PFSK-1 (cell line): Measurements from ENCODE around the gene QKI.

Experiments used
- POLR2AphosphoS5 ChIP-seq: IDR thresholded peaks from 2 replicates; pipeline ENCODE4 v1.6.1; 2012; ENCODE audit warnings: low read depth, mild to moderate bottlenecking, control low read depth, low read length, moderate library complexity
- REST ChIP-seq, 2 experiments: IDR thresholded peaks; 2 replicates each; pipeline versions ENCODE4 v1.6.1 to v1.8.0; 2011 to 2012; ENCODE audit warnings: low read depth in 2 of 2, low read length in 2 of 2, control low read depth in 1 of 2, inconsistent platforms in 1 of 2, mild to moderate bottlenecking in 1 of 2, moderate library complexity in 1 of 2; ENCODE audit not compliant: insufficient read depth in 1 of 2
- SIN3A ChIP-seq: IDR thresholded peaks from 2 replicates; pipeline ENCODE4 v1.6.1; 2012; ENCODE audit warnings: mild to moderate bottlenecking, low read length, moderate library complexity, borderline replicate concordance; ENCODE audit not compliant: insufficient read depth

GRCh38 chr6:163384510-163384909, 30.0 kb upstream of the QKI start:
- no peak for TF ChIP-seq POLR2AphosphoS5
- no peak for TF ChIP-seq REST (IDR thresholded peaks at IDR 0.05; ENCODE audit: insufficient read depth in 1 of 2, low read depth in 2 of 2, low read length in 2 of 2)
- no peak for TF ChIP-seq SIN3A
